ENCODE results near the gene NFIB.

NFIB gene

GRCh38 chr9:14281876-14282275 lies 32.1 kb downstream of the NFIB start:
- no peaks in the 10 kb centered on the region for H3K36me3 ChIP-seq (ENCODE audit: insufficient read depth, low read length)
- H3K27me3 ChIP-seq (ENCODE audit: insufficient read depth, low read length): no peaks in the 10 kb centered on the region
- H3K4me3 ChIP-seq (ENCODE audit: low read length): no peak overlapping the region
- no peak overlapping the region for H2AFZ ChIP-seq (ENCODE audit: low read depth, low read length)
- H3K9me3 ChIP-seq (ENCODE audit: low read length): no peaks in the 10 kb centered on the region
- peaks cover 6% of the 10 kb centered on the region for H3K4me1 ChIP-seq (ENCODE audit: insufficient read depth, low read length)

- Histone ChIP-seq H3K9me3 (ENCODE audit: low read length) (no peaks in the 10 kb centered on the region), H3K4me3 (ENCODE audit: low read length) (no peak overlapping the region), H3K4me1 (ENCODE audit: insufficient read depth, low read length) (peaks cover 6% of the 10 kb centered on the region), H2AFZ (ENCODE audit: low read depth, low read length) (no peak overlapping the region), H3K36me3 (ENCODE audit: insufficient read depth, low read length) (no peaks in the 10 kb centered on the region), H3K27me3 (ENCODE audit: insufficient read depth, low read length) (no peaks in the 10 kb centered on the region)
These were observed 32.7 kb downstream of the NFIB start for GRCh38 chr9:14281136-14281795.

- Histone ChIP-seq H3K27me3 (ENCODE audit: insufficient read depth, low read length) (no peaks in the 10 kb centered on the region), H2AFZ (ENCODE audit: low read depth, low read length) (no peak overlapping the region), H3K4me1 (ENCODE audit: insufficient read depth, low read length) (peaks cover 9% of the 10 kb centered on the region), H3K4me3 (ENCODE audit: low read length) (no peak overlapping the region), H3K9me3 (ENCODE audit: low read length) (no peaks in the 10 kb centered on the region), H3K36me3 (ENCODE audit: insufficient read depth, low read length) (no peaks in the 10 kb centered on the region)
These were observed 34.3 kb downstream of the NFIB start for GRCh38 chr9:14279671-14280070.

GRCh38 chr9:14278291-14278721 lies 35.6 kb downstream of the NFIB start:
- no peaks in the 10 kb centered on the region for H3K36me3 ChIP-seq (ENCODE audit: insufficient read depth, low read length)
- H3K4me1 ChIP-seq (ENCODE audit: insufficient read depth, low read length): peaks cover 18% of the 10 kb centered on the region
- H3K4me3 ChIP-seq (ENCODE audit: low read length): no peak overlapping the region
- H2AFZ ChIP-seq (ENCODE audit: low read depth, low read length): no peak overlapping the region
- no peaks in the 10 kb centered on the region for H3K27me3 ChIP-seq (ENCODE audit: insufficient read depth, low read length)
- no peaks in the 10 kb centered on the region for H3K9me3 ChIP-seq (ENCODE audit: low read length)

GRCh38 chr9:14277761-14278160 lies 36.2 kb downstream of the NFIB start:
- Histone ChIP-seq H3K36me3 (ENCODE audit: insufficient read depth, low read length) (no peaks in the 10 kb centered on the region), H3K27me3 (ENCODE audit: insufficient read depth, low read length) (no peaks in the 10 kb centered on the region), H3K4me1 (ENCODE audit: insufficient read depth, low read length) (peaks cover 17% of the 10 kb centered on the region), H2AFZ (ENCODE audit: low read depth, low read length) (no peak overlapping the region), H3K9me3 (ENCODE audit: low read length) (no peaks in the 10 kb centered on the region), H3K4me3 (ENCODE audit: low read length) (no peak overlapping the region)

- H2AFZ ChIP-seq (ENCODE audit: low read depth, low read length): no peak overlapping the region
- H3K4me1 ChIP-seq (ENCODE audit: insufficient read depth, low read length): peaks cover 17% of the 10 kb centered on the region
- no peak overlapping the region for H3K4me3 ChIP-seq (ENCODE audit: low read length)
- H3K27me3 ChIP-seq (ENCODE audit: insufficient read depth, low read length): no peaks in the 10 kb centered on the region
- no peaks in the 10 kb centered on the region for H3K9me3 ChIP-seq (ENCODE audit: low read length)
- H3K36me3 ChIP-seq (ENCODE audit: insufficient read depth, low read length): no peaks in the 10 kb centered on the region
These were observed 36.7 kb downstream of the NFIB start for GRCh38 chr9:14277244-14277643.

- Histone ChIP-seq H2AFZ (ENCODE audit: low read depth, low read length) (no peak overlapping the region), H3K4me3 (ENCODE audit: low read length) (no peak overlapping the region), H3K36me3 (ENCODE audit: insufficient read depth, low read length) (no peaks in the 10 kb centered on the region), H3K27me3 (ENCODE audit: insufficient read depth, low read length) (no peaks in the 10 kb centered on the region), H3K4me1 (ENCODE audit: insufficient read depth, low read length) (peaks cover 17% of the 10 kb centered on the region), H3K9me3 (ENCODE audit: low read length) (no peaks in the 10 kb centered on the region)
These were observed 38.6 kb downstream of the NFIB start for GRCh38 chr9:14275331-14275730.

- Histone ChIP-seq H3K4me1 (ENCODE audit: insufficient read depth, low read length) (peaks cover 17% of the 10 kb centered on the region), H3K36me3 (ENCODE audit: insufficient read depth, low read length) (no peaks in the 10 kb centered on the region), H3K4me3 (ENCODE audit: low read length) (peak overlapping the region; percentile 26), H2AFZ (ENCODE audit: low read depth, low read length) (peak overlapping the region; percentile 95), H3K27me3 (ENCODE audit: insufficient read depth, low read length) (no peaks in the 10 kb centered on the region), H3K9me3 (ENCODE audit: low read length) (no peaks in the 10 kb centered on the region)
These were observed 40.2 kb downstream of the NFIB start for GRCh38 chr9:14273696-14274121.

GRCh38 chr9:14272927-14273528 lies 40.9 kb downstream of the NFIB start:
- no peaks in the 10 kb centered on the region for H3K36me3 ChIP-seq (ENCODE audit: insufficient read depth, low read length)

GRCh38 chr9:14271093-14271673 lies 42.8 kb downstream of the NFIB start:
- peaks cover 17% of the 10 kb centered on the region for H3K4me1 ChIP-seq (ENCODE audit: insufficient read depth, low read length)
- no peak overlapping the region for H2AFZ ChIP-seq (ENCODE audit: low read depth, low read length)
- no peaks in the 10 kb centered on the region for H3K27me3 ChIP-seq (ENCODE audit: insufficient read depth, low read length)
- no peaks in the 10 kb centered on the region for H3K9me3 ChIP-seq (ENCODE audit: low read length)
- H3K4me3 ChIP-seq (ENCODE audit: low read length): no peak overlapping the region
- no peaks in the 10 kb centered on the region for H3K36me3 ChIP-seq (ENCODE audit: insufficient read depth, low read length)

More at GRCh38 chr9:14272927-14273528, 40.9 kb downstream of the NFIB start:
- no peak overlapping the region for H3K4me3 ChIP-seq (ENCODE audit: low read length)
- peaks cover 17% of the 10 kb centered on the region for H3K4me1 ChIP-seq (ENCODE audit: insufficient read depth, low read length)
- H3K27me3 ChIP-seq (ENCODE audit: insufficient read depth, low read length): no peaks in the 10 kb centered on the region
- H3K9me3 ChIP-seq (ENCODE audit: low read length): no peaks in the 10 kb centered on the region
- H2AFZ ChIP-seq (ENCODE audit: low read depth, low read length): no peak overlapping the region

GRCh38 chr9:14270358-14271092 lies 43.4 kb downstream of the NFIB start:
- Histone ChIP-seq H3K36me3 (ENCODE audit: insufficient read depth, low read length) (no peaks in the 10 kb centered on the region), H3K27me3 (ENCODE audit: insufficient read depth, low read length) (no peaks in the 10 kb centered on the region), H3K9me3 (ENCODE audit: low read length) (no peaks in the 10 kb centered on the region), H3K4me1 (ENCODE audit: insufficient read depth, low read length) (peaks cover 17% of the 10 kb centered on the region), H2AFZ (ENCODE audit: low read depth, low read length) (no peak overlapping the region), H3K4me3 (ENCODE audit: low read length) (no peak overlapping the region)

GRCh38 chr9:14269916-14270315 lies 44.0 kb downstream of the NFIB start:
- Histone ChIP-seq H3K9me3 (ENCODE audit: low read length) (no peaks in the 10 kb centered on the region), H2AFZ (ENCODE audit: low read depth, low read length) (no peak overlapping the region), H3K4me1 (ENCODE audit: insufficient read depth, low read length) (peaks cover 17% of the 10 kb centered on the region), H3K36me3 (ENCODE audit: insufficient read depth, low read length) (no peaks in the 10 kb centered on the region), H3K27me3 (ENCODE audit: insufficient read depth, low read length) (no peaks in the 10 kb centered on the region), H3K4me3 (ENCODE audit: low read length) (no peak overlapping the region)

Data from neuron (in vitro differentiated cells).